Endothelial cell of umbilical vein (primary cell): Measurements from ENCODE around the gene MECP2.

ENCODE experiments used
- EZH2 ChIP-seq: IDR thresholded peaks from 2 replicates; pipeline ENCODE4 v1.6.1; 2012; ENCODE audit warnings: borderline replicate concordance, low read depth, mild to moderate bottlenecking, moderate library complexity, low read length, inconsistent platforms; ENCODE audit not compliant: severe bottlenecking
- FOS ChIP-seq: IDR thresholded peaks from 2 replicates; pipeline ENCODE4 v1.6.1; 2011; ENCODE audit warnings: mild to moderate bottlenecking, low read length, moderate library complexity, borderline replicate concordance; ENCODE audit not compliant: insufficient read depth
- GATA2 ChIP-seq: IDR thresholded peaks from 2 replicates; pipeline ENCODE4 v1.7.0; 2011; ENCODE audit warnings: low read depth, mild to moderate bottlenecking, moderate library complexity, mixed read lengths, low read length; ENCODE audit not compliant: insufficient read length, insufficient read depth
- JUN ChIP-seq: IDR thresholded peaks from 2 replicates; pipeline ENCODE4 v1.6.1; 2011; ENCODE audit warnings: borderline replicate concordance, low read depth; ENCODE audit not compliant: insufficient read length, insufficient read depth
- MYC ChIP-seq: IDR thresholded peaks from one replicate; pipeline ENCODE4 v1.6.1; 2011; ENCODE audit warnings: mild to moderate bottlenecking, low read depth, low read length
- POLR2A ChIP-seq: IDR thresholded peaks from 2 replicates; pipeline ENCODE4 v1.6.1; 2012; ENCODE audit warnings: low read depth, mild to moderate bottlenecking, control low read depth, low read length
- POLR2AphosphoS5 ChIP-seq: IDR thresholded peaks from 2 replicates; pipeline ENCODE4 v1.6.1; 2012; ENCODE audit warnings: low read depth, mild to moderate bottlenecking, control low read depth, low read length, moderate library complexity; ENCODE audit not compliant: insufficient read depth
- TF ChIP-seq, protein P1 (sequence below), 2 donors: IDR thresholded peaks; 1 replicate in 1 of 2; 2 replicates in 1 of 2; pipeline ENCODE4 v1.5.1; 2011; ENCODE audit warnings: low read length in 2 of 2, mild to moderate bottlenecking in 2 of 2, moderate library complexity in 2 of 2, control low read depth in 1 of 2, inconsistent platforms in 1 of 2, low read depth in 1 of 2; ENCODE audit not compliant: insufficient read depth in 1 of 2; ENCODE audit errors: extremely low read depth in 1 of 2
- TF ChIP-seq, protein P2 (sequence below): IDR thresholded peaks from 2 replicates; pipeline ENCODE4 v1.6.1; 2011; ENCODE audit not compliant: insufficient read depth, insufficient read length

DNA sequence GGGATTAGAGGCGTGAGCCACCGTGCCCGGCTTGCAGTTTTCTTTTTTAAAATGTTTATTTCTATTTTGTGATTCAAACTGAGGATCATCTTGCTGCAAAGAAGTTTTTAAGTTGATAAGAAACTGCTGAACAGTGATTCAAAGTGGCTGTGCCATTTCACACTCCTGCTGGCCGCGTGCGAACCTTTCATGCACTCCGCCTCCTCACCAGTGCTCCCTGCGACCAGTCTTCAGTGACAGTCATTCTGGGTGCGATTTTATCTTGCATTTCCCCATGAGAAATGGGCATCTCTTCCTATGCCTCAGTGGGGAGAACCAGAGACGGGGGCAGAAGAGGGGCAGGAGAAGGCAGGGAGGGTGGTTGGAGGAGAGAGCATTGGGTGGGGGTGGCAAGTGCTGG lies 103.5 kb downstream of the MECP2 start:
- TF ChIP-seq GATA2 (no peak), POLR2A (no peak), EZH2 (no peak), MYC (no peak), POLR2AphosphoS5 (no peak), JUN (no peak), FOS (no peak)
- TF ChIP-seq, protein P1, sequence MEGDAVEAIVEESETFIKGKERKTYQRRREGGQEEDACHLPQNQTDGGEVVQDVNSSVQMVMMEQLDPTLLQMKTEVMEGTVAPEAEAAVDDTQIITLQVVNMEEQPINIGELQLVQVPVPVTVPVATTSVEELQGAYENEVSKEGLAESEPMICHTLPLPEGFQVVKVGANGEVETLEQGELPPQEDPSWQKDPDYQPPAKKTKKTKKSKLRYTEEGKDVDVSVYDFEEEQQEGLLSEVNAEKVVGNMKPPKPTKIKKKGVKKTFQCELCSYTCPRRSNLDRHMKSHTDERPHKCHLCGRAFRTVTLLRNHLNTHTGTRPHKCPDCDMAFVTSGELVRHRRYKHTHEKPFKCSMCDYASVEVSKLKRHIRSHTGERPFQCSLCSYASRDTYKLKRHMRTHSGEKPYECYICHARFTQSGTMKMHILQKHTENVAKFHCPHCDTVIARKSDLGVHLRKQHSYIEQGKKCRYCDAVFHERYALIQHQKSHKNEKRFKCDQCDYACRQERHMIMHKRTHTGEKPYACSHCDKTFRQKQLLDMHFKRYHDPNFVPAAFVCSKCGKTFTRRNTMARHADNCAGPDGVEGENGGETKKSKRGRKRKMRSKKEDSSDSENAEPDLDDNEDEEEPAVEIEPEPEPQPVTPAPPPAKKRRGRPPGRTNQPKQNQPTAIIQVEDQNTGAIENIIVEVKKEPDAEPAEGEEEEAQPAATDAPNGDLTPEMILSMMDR (IDR thresholded peaks at IDR 0.05; ENCODE audit: extremely low read depth in 1 of 2, insufficient read depth in 1 of 2, low read depth in 1 of 2, low read length in 2 of 2), result no peak
- TF ChIP-seq, protein P2, sequence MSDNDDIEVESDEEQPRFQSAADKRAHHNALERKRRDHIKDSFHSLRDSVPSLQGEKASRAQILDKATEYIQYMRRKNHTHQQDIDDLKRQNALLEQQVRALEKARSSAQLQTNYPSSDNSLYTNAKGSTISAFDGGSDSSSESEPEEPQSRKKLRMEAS, result no peak
